IMR-90 (cell line): ENCODE results near the gene NECTIN4. TPM values are rescaled to one million over a fixed set of nuclear protein-coding genes. Genes with fewer than 3 reads are reported as not detected.
"Not testable (repeated sequence)": the region's sequence is repeated elsewhere in the genome, so short reads cannot be mapped to it uniquely, and the experiment has no call there.

ENCODE experiments used
- ATAC-seq: fragments of 200-7000 bp; cut with Tn5 transposase; 2 replicates; pipeline ENCODE4 v1.9.1; 2020; ENCODE audit warnings: low read depth, mild to moderate bottlenecking, moderate library complexity
- BruUV-seq: library from RNA; stranded (reverse); fragments of 400-500 nt; replicated peaks from 2 replicates; lab custom pipeline; 2021; lab: Mats Ljungman, UMichigan
- CTCF ChIA-PET: fragments of 300-600 bp; formaldehyde crosslinking; extraction: SDS; loops from one replicate; lab custom pipeline; 2021; ENCODE audit warnings: antibody characterized with exemption; lab: Yijun Ruan, JAX
- POLR2A ChIA-PET: fragments of 300-600 bp; sonication (Branson Sonifier 250); formaldehyde crosslinking; loops from one replicate; lab custom pipeline; 2022; ENCODE audit warnings: antibody characterized with exemption; ENCODE audit not compliant: unreplicated experiment; lab: Charles Lee
- DNase-seq: peaks from one replicate; pipeline ENCODE4 v3.0.0; 2013
- H2AFZ ChIP-seq: replicated peaks from 2 replicates; pipeline ENCODE3; 2013; ENCODE audit warnings: low read length, mild to moderate bottlenecking; ENCODE audit not compliant: poor library complexity
- H2AK5ac ChIP-seq: 2 replicates; pipeline ENCODE4 v1.6.1; 2013; ENCODE audit warnings: low read depth, low read length, inconsistent platforms
- H2AK9ac ChIP-seq: replicated peaks from 2 replicates; pipeline ENCODE3; 2013; ENCODE audit warnings: mild to moderate bottlenecking, low read depth, low read length, moderate library complexity; ENCODE audit not compliant: poor library complexity
- H2BK120ac ChIP-seq: 2 replicates; pipeline ENCODE4 v1.6.1; 2013; ENCODE audit warnings: low read depth, low read length, inconsistent platforms
- H2BK15ac ChIP-seq: 3 replicates; pipeline ENCODE4 v1.6.1; 2013; ENCODE audit warnings: low read depth, low read length, inconsistent platforms
- H2BK20ac ChIP-seq: 2 replicates; pipeline ENCODE4 v1.6.1; 2013; ENCODE audit warnings: low read depth, mild to moderate bottlenecking, inconsistent platforms, low read length, moderate library complexity
- H2BK5ac ChIP-seq: 2 replicates; pipeline ENCODE4 v1.6.1; 2013; ENCODE audit warnings: mild to moderate bottlenecking, low read depth, low read length, inconsistent platforms; ENCODE audit not compliant: poor library complexity, severe bottlenecking
- H3K14ac ChIP-seq: replicated peaks from 2 replicates; pipeline ENCODE4 v1.6.1; 2013; ENCODE audit warnings: low read depth, low read length, inconsistent platforms
- H3K18ac ChIP-seq: 2 replicates; pipeline ENCODE4 v1.6.1; 2013; ENCODE audit warnings: low read depth, low read length, control low read depth
- H3K23ac ChIP-seq: 2 replicates; pipeline ENCODE4 v1.6.1; 2013; ENCODE audit warnings: low read depth, low read length, inconsistent platforms
- H3K27ac ChIP-seq: 2 replicates; pipeline ENCODE4 v1.5.1; 2013; ENCODE audit warnings: mild to moderate bottlenecking, control low read depth, low read length; ENCODE audit not compliant: insufficient read depth
- H3K27me3 ChIP-seq: 2 replicates; pipeline ENCODE4 v1.6.1; 2013; ENCODE audit warnings: low read length; ENCODE audit not compliant: control insufficient read depth, insufficient read depth
- H3K36me3 ChIP-seq: 2 replicates; pipeline ENCODE4 v1.6.1; 2013; ENCODE audit warnings: low read length, mixed read lengths; ENCODE audit not compliant: control insufficient read depth, insufficient read depth
- H3K4ac ChIP-seq: 2 replicates; pipeline ENCODE4 v1.6.1; 2013; ENCODE audit warnings: low read depth, low read length, inconsistent platforms
- H3K4me1 ChIP-seq: 2 replicates; pipeline ENCODE4 v1.6.1; 2013; ENCODE audit warnings: low read length, mixed read lengths; ENCODE audit not compliant: control insufficient read depth, insufficient read depth
- H3K4me2 ChIP-seq: 2 replicates; pipeline ENCODE4 v1.6.1; 2013; ENCODE audit warnings: low read depth, mild to moderate bottlenecking, control low read depth, low read length, moderate library complexity
- H3K4me3 ChIP-seq: 2 replicates; pipeline ENCODE4 v1.5.1; 2013; ENCODE audit warnings: low read depth, mild to moderate bottlenecking, control low read depth, low read length, moderate library complexity; ENCODE audit not compliant: insufficient read depth
- H3K56ac ChIP-seq: 2 replicates; pipeline ENCODE4 v1.6.1; 2013; ENCODE audit warnings: low read length, inconsistent platforms; ENCODE audit not compliant: insufficient read depth; ENCODE audit errors: extremely low read depth
- H3K79me1 ChIP-seq, 2 experiments: 2 replicates each; pipeline ENCODE4 v1.6.1; 2013; ENCODE audit warnings: low read length in 2 of 2, inconsistent platforms in 1 of 2, low read depth in 1 of 2
- H3K9ac ChIP-seq: 2 replicates; pipeline ENCODE4 v1.6.1; 2013; ENCODE audit warnings: low read depth, low read length, control low read depth
- H3K9me1 ChIP-seq: 2 replicates; pipeline ENCODE4 v1.6.1; 2013; ENCODE audit warnings: low read length, inconsistent platforms; ENCODE audit not compliant: insufficient read depth
- H3K9me3 ChIP-seq: 2 replicates; pipeline ENCODE4 v1.6.1; 2013; ENCODE audit warnings: low read length; ENCODE audit not compliant: control insufficient read depth, insufficient read depth
- H4K20me1 ChIP-seq: 2 replicates; pipeline ENCODE4 v1.6.1; 2013; ENCODE audit warnings: low read length, inconsistent platforms; ENCODE audit not compliant: insufficient read depth
- H4K5ac ChIP-seq: 2 replicates; pipeline ENCODE4 v1.6.1; 2013; ENCODE audit warnings: mild to moderate bottlenecking, low read depth, low read length, control low read depth
- H4K8ac ChIP-seq, 2 experiments: 2 replicates each; pipeline ENCODE4 v1.6.1; 2013; ENCODE audit warnings: low read depth in 2 of 2, low read length in 2 of 2, control low read depth in 1 of 2, inconsistent platforms in 1 of 2
- H4K91ac ChIP-seq: 2 replicates; pipeline ENCODE4 v1.6.1; 2013; ENCODE audit warnings: low read depth, low read length, inconsistent platforms; ENCODE audit not compliant: insufficient read depth
- ELK1 ChIP-seq: fragments of 150-350 bp; IDR thresholded peaks from 2 replicates; pipeline ENCODE4 v1.6.1; 2016; ENCODE audit warnings: low read depth, mild to moderate bottlenecking, low read length, moderate library complexity, borderline replicate concordance
- POLR2A ChIP-seq: IDR thresholded peaks from 2 replicates; pipeline ENCODE4 v1.6.1; 2012; ENCODE audit warnings: mild to moderate bottlenecking, low read depth, low read length
- RCOR1 ChIP-seq: IDR thresholded peaks from 2 replicates; pipeline ENCODE4 v1.6.1; 2012; ENCODE audit warnings: mild to moderate bottlenecking, low read length, improper control_type of control experiment; ENCODE audit not compliant: insufficient replicate concordance
- USF2 ChIP-seq: fragments of 150-350 bp; IDR thresholded peaks from 2 replicates; pipeline ENCODE4 v1.6.1; 2017; ENCODE audit warnings: mild to moderate bottlenecking, antibody characterized with exemption, low read length, low read depth
- WGBS, 2 experiments: methylation state at CpG; one replicate each; pipeline versions ENCODE4 v1.1.5 to v1.1.7; 2013; ENCODE audit warnings: missing lambda C conversion rate in 2 of 2; ENCODE audit not compliant: insufficient read length in 1 of 2; ENCODE audit errors: extremely low coverage in 2 of 2; 5-methylcytosine and 5-hydroxymethylcytosine counted together
- dilution Hi-C: fragments of 300-500 bp; cut with HindIII; formaldehyde crosslinking; loops from one replicate; pipeline ENCODE4 v1.14.3; 2018; ENCODE audit warnings: low sequenced_read_pairs; ENCODE audit not compliant: unreplicated experiment
- in situ Hi-C: fragments of 300-500 bp; cut with MboI; formaldehyde crosslinking; loops from 3 replicates; pipeline ENCODE4 v1.14.3; 2019; ENCODE audit warnings: low sequenced_read_pairs, inconsistent platforms, mixed read lengths
- intact Hi-C: fragments of 100-400 bp; cut with micrococcal nuclease; formaldehyde crosslinking; loops from 2 replicates; pipeline ENCODE4 v1.10.0; 2022
- polyA plus RNA-seq, 3 experiments: library from polyadenylated mRNA; depleted of rRNA; stranded (reverse); fragments of >200 nt; gene quantifications; 2 replicates each; pipeline ENCODE4 v1.2.3, GENCODE V29; 2012; ENCODE audit warnings: low replicate concordance in 1 of 3
- total RNA-seq: library from RNA; depleted of rRNA; stranded (reverse); fragments of >200 nt; gene quantifications from 2 replicates; pipeline ENCODE4 v1.2.3, GENCODE V29; 2012

The NECTIN4 gene
- total and polyA plus RNA-seq, 2 of the 4 experiments (the other 2 are of a cell fraction), result 0.18 to 0.24 TPM

GRCh38 chr1:161031874-161032273 is 57.5 kb downstream of the NECTIN4 start:
- no CpG with 5 or more reads among the region's 2 CpGs for WGBS, 2 experiments
- ATAC-seq (no peak), DNase-seq (no peak)
- no peak overlapping the region for H2BK5ac ChIP-seq
- in situ Hi-C loops (no loop called here), intact Hi-C loops (no loop called here), dilution Hi-C loops (no loop called here)
- H2AK9ac ChIP-seq, result no peak overlapping the region
- H3K4me1 ChIP-seq, result no peaks in the 10 kb centered on the region
- H3K9me3 ChIP-seq, result no peaks in the 10 kb centered on the region
- H3K4ac ChIP-seq, result no peak overlapping the region
- no peaks in the 10 kb centered on the region for H3K36me3 ChIP-seq
- no peak overlapping the region for H2BK20ac ChIP-seq
- no peak overlapping the region for H2BK15ac ChIP-seq
- no peak overlapping the region for H3K4me3 ChIP-seq
- H3K18ac ChIP-seq, result no peak overlapping the region
- no peak overlapping the region for H3K9ac ChIP-seq
- no peak overlapping the region for H2BK120ac ChIP-seq
- no TSS peak for BruUV-seq
- POLR2A ChIA-PET, result no interaction called here
- H3K27ac ChIP-seq, result no peak overlapping the region
- no peak overlapping the region for H3K56ac ChIP-seq
- H4K8ac ChIP-seq, result no peak overlapping the region
- H3K9me1 ChIP-seq, result no peaks in the 10 kb centered on the region
- no peak overlapping the region for H2AK5ac ChIP-seq
- H3K4me2 ChIP-seq, result no peak overlapping the region
- no peak overlapping the region for H3K14ac ChIP-seq
- no peak overlapping the region for H2AFZ ChIP-seq
- no peaks in the 10 kb centered on the region for H3K27me3 ChIP-seq
- H4K91ac ChIP-seq, result no peak overlapping the region
- CTCF ChIA-PET, result no interaction called here
- H3K23ac ChIP-seq, result no peak overlapping the region
- TF ChIP-seq ELK1, result no peak
- TF ChIP-seq USF2, result no peak
- TF ChIP-seq RCOR1, result no peak
- no peak for TF ChIP-seq POLR2A
- no peaks in the 10 kb centered on the region for H3K79me1 ChIP-seq
- H4K5ac ChIP-seq, result no peak overlapping the region
- no peaks in the 10 kb centered on the region for H4K20me1 ChIP-seq

DNA sequence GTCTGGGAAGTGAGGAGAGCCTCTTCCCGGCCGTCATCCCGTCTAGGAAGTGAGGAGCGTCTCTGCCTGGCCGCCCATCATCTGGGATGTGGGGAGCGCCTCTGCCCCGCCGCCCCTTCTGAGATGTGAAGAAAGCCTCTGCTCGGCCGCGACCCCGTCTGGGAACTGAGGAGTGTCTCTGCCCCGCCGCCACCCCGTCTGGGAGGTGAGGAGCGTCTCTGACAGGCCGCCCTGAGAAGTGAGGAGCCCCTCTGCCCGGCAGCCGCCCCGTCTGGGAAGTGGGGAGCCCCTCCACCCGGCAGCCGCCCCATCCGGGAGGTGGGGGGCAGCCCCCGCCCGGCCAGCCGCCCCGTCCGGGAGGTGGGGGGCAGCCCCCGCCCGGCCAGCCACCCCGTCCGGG is 59.9 kb downstream of the NECTIN4 start:
- CTCF ChIA-PET, H3K27me3 ChIP-seq, H4K8ac ChIP-seq, H3K4me2 ChIP-seq, H2AK9ac ChIP-seq, H2BK5ac ChIP-seq, H2BK120ac ChIP-seq, intact Hi-C loops, H3K18ac ChIP-seq, BruUV-seq, H3K9ac ChIP-seq, H3K4me1 ChIP-seq, H2AFZ ChIP-seq, H3K36me3 ChIP-seq, H3K23ac ChIP-seq, H3K56ac ChIP-seq, H4K5ac ChIP-seq, H3K27ac ChIP-seq, DNase-seq, H3K9me3 ChIP-seq, H3K9me1 ChIP-seq, in situ Hi-C loops, H4K91ac ChIP-seq, H3K14ac ChIP-seq, dilution Hi-C loops, POLR2A ChIA-PET, H4K20me1 ChIP-seq, H3K4me3 ChIP-seq, H2BK20ac ChIP-seq, ATAC-seq, H2BK15ac ChIP-seq, H3K4ac ChIP-seq, H2AK5ac ChIP-seq, H3K79me1 ChIP-seq: not testable (repeated sequence)
- WGBS, 2 experiments, result 97% methylated on average over 13 of the region's 32 CpGs; no CpG with 5 or more reads in 1 of the 2 experiments
